SW 1271 (cell line): ENCODE measurements around the gene DESI1.
"Not testable (repeated sequence)": the region's sequence is repeated elsewhere in the genome, so short reads cannot be mapped to it uniquely, and the experiment has no call there.

Experiments
- DNase-seq, 2 experiments: peaks; one replicate each; lab custom pipeline; 2025; lab: John Stamatoyannopoulos, UW

DESI1 gene

GRCh38 chr22:41558241-41558630 lies 62.6 kb downstream of the DESI1 start:
- DNase-seq: not testable (repeated sequence)

DNA sequence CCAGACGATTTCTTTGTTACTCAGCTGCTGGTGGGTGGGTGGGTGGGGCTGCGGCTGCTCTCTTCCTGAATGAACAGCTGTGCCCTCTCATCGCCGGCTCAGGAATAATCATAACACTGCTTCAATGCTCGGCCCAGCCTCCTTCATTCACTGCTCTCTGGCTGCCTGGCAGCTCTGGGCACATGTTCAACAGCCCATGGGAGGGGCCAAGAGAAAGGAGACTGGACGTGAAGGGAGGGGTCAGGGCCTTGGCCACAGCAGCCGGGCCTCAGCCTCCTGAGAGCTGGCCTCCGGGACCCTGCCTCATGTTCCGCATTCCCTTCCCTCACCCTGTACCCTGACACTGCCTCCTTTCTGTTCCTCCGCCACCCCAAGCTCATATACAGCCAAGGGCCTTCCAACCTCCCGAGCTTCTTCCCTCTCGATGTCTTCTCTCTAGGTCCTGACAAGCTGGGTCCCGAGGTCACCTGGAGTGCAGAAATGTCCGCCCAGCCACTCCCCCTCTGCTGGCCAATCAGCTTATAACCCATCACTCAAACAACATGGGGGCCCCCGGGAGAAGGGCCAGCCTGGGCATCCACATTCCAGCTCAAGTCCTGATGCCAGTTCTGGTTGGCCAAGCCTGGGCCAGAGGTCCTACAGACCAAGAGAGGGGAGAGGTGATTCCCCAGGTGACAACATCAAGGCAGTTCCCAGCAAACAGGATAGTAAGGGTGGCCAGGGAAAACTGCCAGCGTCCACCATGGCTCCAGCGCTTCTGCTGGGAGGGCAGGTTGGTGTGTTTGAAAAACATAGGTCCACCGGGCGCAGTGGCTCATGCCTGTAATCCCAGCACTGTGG lies 63.2 kb downstream of the DESI1 start:
- DNase-seq: no peak

DNA sequence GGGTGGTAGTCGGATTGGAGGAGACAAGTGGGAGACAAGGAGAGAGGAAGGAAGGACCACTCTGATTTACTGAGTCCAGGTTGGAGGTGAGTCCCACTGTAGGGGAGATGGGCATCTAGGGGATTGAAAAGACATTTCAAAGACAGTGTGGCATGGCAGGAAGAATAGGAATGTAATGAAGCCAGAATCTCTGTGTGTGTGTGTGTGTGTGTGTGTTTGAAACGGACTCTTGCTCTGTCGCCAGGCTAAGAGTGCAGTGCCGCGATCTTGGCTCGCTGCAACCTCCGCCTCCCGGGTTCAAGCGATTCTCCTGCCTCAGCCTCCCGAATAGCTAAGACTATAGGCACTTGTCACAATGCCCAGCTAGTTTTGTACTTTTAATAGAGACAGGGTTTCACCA lies 64.3 kb downstream of the DESI1 start:
- no peak for DNase-seq

- no peak for DNase-seq
Observed at GRCh38 chr22:41555325-41555982, 65.4 kb downstream of the DESI1 start.

DNA sequence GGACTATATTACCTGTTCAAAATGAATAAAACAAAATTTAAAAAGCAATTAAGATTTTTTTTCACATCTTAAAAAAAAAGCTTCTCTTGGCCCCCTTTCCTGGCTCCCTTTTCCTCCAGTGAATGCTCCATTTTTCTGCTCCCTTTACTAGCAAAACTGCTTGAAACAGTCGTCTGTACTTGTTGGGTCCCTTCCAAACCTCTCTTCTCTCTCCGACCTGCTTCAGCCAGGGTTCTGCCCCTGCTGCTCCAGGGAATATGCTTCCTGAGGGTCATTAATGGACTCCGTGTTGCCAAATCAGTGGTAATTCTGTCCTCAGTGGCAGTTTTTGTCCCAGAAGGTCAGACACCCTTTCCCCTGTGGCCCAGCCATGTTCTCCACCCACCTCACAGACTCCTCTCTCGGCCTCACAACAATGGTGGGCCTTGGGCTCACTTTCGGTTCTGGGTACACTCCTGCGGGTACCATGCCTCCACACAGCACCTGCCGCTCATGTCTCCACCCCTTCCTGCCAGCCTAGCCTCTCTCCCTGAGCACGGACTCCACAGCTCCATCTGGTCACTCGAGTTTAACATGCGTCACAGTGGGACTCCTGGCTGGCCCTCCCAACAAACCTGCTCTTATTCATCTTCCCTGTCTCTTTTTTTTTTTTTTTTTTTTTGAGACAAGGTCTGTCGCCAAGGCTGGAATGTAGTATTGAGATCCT lies 68.8 kb downstream of the DESI1 start:
- DNase-seq: no peak

- DNase-seq: no peak
Observed at GRCh38 chr22:41550952-41551491, 69.8 kb downstream of the DESI1 start.

GRCh38 chr22:41548830-41549211 lies 72.0 kb downstream of the DESI1 start:
- no peak for DNase-seq
